Measurements from ENCODE around the gene MBNL2.

GRCh38 chr13:97431171-97431764 is 209.1 kb downstream of the MBNL2 start:
- TF ChIP-seq CTCF (IDR thresholded peaks at IDR 0.05; ENCODE audit: low read depth, low read length) (no peak), EZH2phosphoT487 (IDR thresholded peaks at IDR 0.05; ENCODE audit: low read depth) (no peak)
